Neural cell (in vitro differentiated cells): ENCODE measurements around the gene METAP1D. TPM values are rescaled to one million over a fixed set of nuclear protein-coding genes. Genes with fewer than 3 reads are reported as not detected.

Source experiments
- H2AFZ ChIP-seq: fragments of 200-600, 300-800 bp; sonication (generic), shearing (Covaris generic); 2 replicates; pipeline ENCODE4 v1.6.0; 2014; ENCODE audit warnings: low read depth, mild to moderate bottlenecking, antibody characterized with exemption, low read length, moderate library complexity
- H3F3A ChIP-seq: fragments of 200-600 bp; shearing (Covaris generic); 2 replicates; pipeline ENCODE4 v1.6.1; 2016; ENCODE audit warnings: mild to moderate bottlenecking, moderate library complexity, mixed read lengths, antibody characterized with exemption, low read length; ENCODE audit not compliant: insufficient read depth, poor library complexity, severe bottlenecking
- H3K27ac ChIP-seq: fragments of 200-600, 300-800 bp; sonication (generic), shearing (Covaris generic); 2 replicates; pipeline ENCODE4 v1.5.1; 2014; ENCODE audit warnings: mild to moderate bottlenecking, low read length, moderate library complexity
- H3K27me3 ChIP-seq: fragments of 300-800, 200-600 bp; sonication (generic), shearing (Covaris generic); 2 replicates; pipeline ENCODE4 v1.6.0; 2014; ENCODE audit warnings: mild to moderate bottlenecking, low read depth, low read length, moderate library complexity; ENCODE audit not compliant: insufficient read depth
- H3K36me3 ChIP-seq: fragments of 300-800, 200-600 bp; sonication (generic), shearing (Covaris generic); 2 replicates; pipeline ENCODE4 v1.5.1; 2014; ENCODE audit warnings: mild to moderate bottlenecking, antibody characterized with exemption, low read length, moderate library complexity; ENCODE audit not compliant: insufficient read depth
- H3K4me2 ChIP-seq: fragments of 300-800, 200-600 bp; sonication (generic), shearing (Covaris generic); 2 replicates; pipeline ENCODE4 v1.6.0; 2014; ENCODE audit warnings: mild to moderate bottlenecking, low read length
- H3K4me3 ChIP-seq: fragments of 300-800, 200-600 bp; sonication (generic), shearing (Covaris generic); 2 replicates; pipeline ENCODE4 v1.5.1; 2014; ENCODE audit warnings: mild to moderate bottlenecking, low read length, moderate library complexity
- H3K79me2 ChIP-seq: fragments of 200-600 bp; shearing (Covaris generic); replicated peaks from 2 replicates; pipeline ENCODE4 v1.6.0; 2014; ENCODE audit warnings: mild to moderate bottlenecking, low read length, moderate library complexity; ENCODE audit not compliant: insufficient read depth
- H3K9ac ChIP-seq: fragments of 300-800, 200-600 bp; sonication (generic), shearing (Covaris generic); 2 replicates; pipeline ENCODE4 v1.6.1; 2016; ENCODE audit warnings: mild to moderate bottlenecking, low read length, mixed read lengths
- H3K9me2 ChIP-seq: fragments of 200-600 bp; shearing (Covaris generic); 2 replicates; pipeline ENCODE4 v1.6.1; 2016; ENCODE audit warnings: mild to moderate bottlenecking, low read length, mixed read lengths; ENCODE audit not compliant: insufficient read depth
- H3K9me3 ChIP-seq: fragments of 200-600, 300-800 bp; sonication (generic), shearing (Covaris generic); 2 replicates; pipeline ENCODE4 v1.6.1; 2016; ENCODE audit warnings: mild to moderate bottlenecking, mixed run types, low read length, moderate library complexity, mixed read lengths
- H4K20me1 ChIP-seq: fragments of 200-600 bp; shearing (Covaris generic); 2 replicates; pipeline ENCODE4 v1.6.1; 2016; ENCODE audit warnings: mild to moderate bottlenecking, mixed run types; ENCODE audit not compliant: insufficient read depth
- CTCF ChIP-seq: fragments of 450-650 bp; IDR thresholded peaks from 2 replicates; pipeline ENCODE4 v1.5.1; 2014; ENCODE audit warnings: antibody characterized with exemption, mild to moderate bottlenecking, moderate library complexity; ENCODE audit not compliant: poor library complexity, severe bottlenecking
- EP300 ChIP-seq: fragments of 450-650 bp; conservative IDR thresholded peaks from 2 replicates; pipeline ENCODE4 v1.6.1; 2014; ENCODE audit warnings: antibody characterized with exemption, mild to moderate bottlenecking, moderate library complexity; ENCODE audit not compliant: poor library complexity, severe bottlenecking
- EZH2 ChIP-seq: fragments of 200-600, 300-800 bp; shearing (Covaris generic), sonication (generic); IDR thresholded peaks from 2 replicates; pipeline ENCODE4 v1.6.1; 2014; ENCODE audit warnings: antibody characterized with exemption, low read length, borderline replicate concordance, mild to moderate bottlenecking; ENCODE audit not compliant: insufficient read depth, poor library complexity, severe bottlenecking
- POLR2AphosphoS5 ChIP-seq: IDR thresholded peaks from 2 replicates; pipeline ENCODE4 v1.6.1; 2012
- RAD21 ChIP-seq: fragments of 450-650 bp; conservative IDR thresholded peaks from 2 replicates; pipeline ENCODE4 v1.6.1; 2014; ENCODE audit warnings: antibody characterized with exemption, mild to moderate bottlenecking, moderate library complexity
- REST ChIP-seq: IDR thresholded peaks from 2 replicates; pipeline ENCODE4 v1.6.1; 2012; ENCODE audit warnings: borderline replicate concordance
- SMC3 ChIP-seq: fragments of 450-650 bp; conservative IDR thresholded peaks from 2 replicates; pipeline ENCODE4 v1.6.1; 2014; ENCODE audit warnings: antibody characterized with exemption, mild to moderate bottlenecking, moderate library complexity; ENCODE audit not compliant: poor library complexity
- TAF1 ChIP-seq: IDR thresholded peaks from 2 replicates; pipeline ENCODE4 v1.6.1; 2012; ENCODE audit warnings: low read depth
- polyA plus RNA-seq: library from polyadenylated mRNA; depleted of rRNA; stranded (reverse); fragments of >200 nt; gene quantifications from 2 replicates; pipeline ENCODE4 v1.2.3, GENCODE V29; 2014

The METAP1D gene
- polyA plus RNA-seq, 1 donor from 2014 or later = 5.4 TPM

GRCh38 chr2:171999161-171999560, 592 bp upstream of the METAP1D start:
- no peaks in the 10 kb centered on the region for H3F3A ChIP-seq
- H3K9me3 ChIP-seq = no peaks in the 10 kb centered on the region
- H3K36me3 ChIP-seq = no peaks in the 10 kb centered on the region
- peak overlapping the region; percentile 24 for H3K27ac ChIP-seq
- no peaks in the 10 kb centered on the region for H4K20me1 ChIP-seq
- no peaks in the 10 kb centered on the region for H3K79me2 ChIP-seq
- H3K4me3 ChIP-seq = peak overlapping the region; percentile 86
- peak overlapping the region; percentile 63 for H3K9ac ChIP-seq
- peak overlapping the region; percentile 41 for H2AFZ ChIP-seq
- H3K27me3 ChIP-seq = no peaks in the 10 kb centered on the region
- H3K4me2 ChIP-seq = peak overlapping the region; percentile 63
- TF ChIP-seq REST (no peak), CTCF (no peak), POLR2AphosphoS5 (no peak), EP300 (no peak), TAF1 (peak; percentile 21), EZH2 (no peak), SMC3 (no peak)
- no peaks in the 10 kb centered on the region for H3K9me2 ChIP-seq

- no peaks in the 10 kb centered on the region for H3K36me3 ChIP-seq
- no peak overlapping the region for H3K9ac ChIP-seq
- H3K27me3 ChIP-seq = no peaks in the 10 kb centered on the region
- no peak overlapping the region for H3K27ac ChIP-seq
- no peaks in the 10 kb centered on the region for H3K9me3 ChIP-seq
- no peaks in the 10 kb centered on the region for H3F3A ChIP-seq
- no peaks in the 10 kb centered on the region for H4K20me1 ChIP-seq
- peak overlapping the region; percentile 86 for H3K4me3 ChIP-seq
- no peaks in the 10 kb centered on the region for H3K79me2 ChIP-seq
- H2AFZ ChIP-seq = no peak overlapping the region
- H3K4me2 ChIP-seq = peak overlapping the region; percentile 69
- TF ChIP-seq RAD21 (no peak), SMC3 (no peak), EZH2 (no peak)
- H3K9me2 ChIP-seq = no peaks in the 10 kb centered on the region
Measured at GRCh38 chr2:172000696-172001361, 1.1 kb downstream of the METAP1D start.

GRCh38 chr2:172007372-172007771, 7.6 kb downstream of the METAP1D start:
- no peak overlapping the region for H2AFZ ChIP-seq
- no peak overlapping the region for H3K4me3 ChIP-seq
- TF ChIP-seq SMC3 = no peak
- TF ChIP-seq EZH2 = no peak
- no peak for TF ChIP-seq EP300
- no peak for TF ChIP-seq REST
- H3F3A ChIP-seq = no peaks in the 10 kb centered on the region
- no peaks in the 10 kb centered on the region for H3K9me3 ChIP-seq
- no peaks in the 10 kb centered on the region for H3K36me3 ChIP-seq
- H3K27ac ChIP-seq = no peak overlapping the region
- no peaks in the 10 kb centered on the region for H3K9me2 ChIP-seq
- no peaks in the 10 kb centered on the region for H4K20me1 ChIP-seq
- H3K4me2 ChIP-seq = no peak overlapping the region
- H3K9ac ChIP-seq = no peak overlapping the region
- no peaks in the 10 kb centered on the region for H3K79me2 ChIP-seq
- H3K27me3 ChIP-seq = no peaks in the 10 kb centered on the region
